Measurements from ENCODE around the gene SHC1.

SHC1 gene

DNA sequence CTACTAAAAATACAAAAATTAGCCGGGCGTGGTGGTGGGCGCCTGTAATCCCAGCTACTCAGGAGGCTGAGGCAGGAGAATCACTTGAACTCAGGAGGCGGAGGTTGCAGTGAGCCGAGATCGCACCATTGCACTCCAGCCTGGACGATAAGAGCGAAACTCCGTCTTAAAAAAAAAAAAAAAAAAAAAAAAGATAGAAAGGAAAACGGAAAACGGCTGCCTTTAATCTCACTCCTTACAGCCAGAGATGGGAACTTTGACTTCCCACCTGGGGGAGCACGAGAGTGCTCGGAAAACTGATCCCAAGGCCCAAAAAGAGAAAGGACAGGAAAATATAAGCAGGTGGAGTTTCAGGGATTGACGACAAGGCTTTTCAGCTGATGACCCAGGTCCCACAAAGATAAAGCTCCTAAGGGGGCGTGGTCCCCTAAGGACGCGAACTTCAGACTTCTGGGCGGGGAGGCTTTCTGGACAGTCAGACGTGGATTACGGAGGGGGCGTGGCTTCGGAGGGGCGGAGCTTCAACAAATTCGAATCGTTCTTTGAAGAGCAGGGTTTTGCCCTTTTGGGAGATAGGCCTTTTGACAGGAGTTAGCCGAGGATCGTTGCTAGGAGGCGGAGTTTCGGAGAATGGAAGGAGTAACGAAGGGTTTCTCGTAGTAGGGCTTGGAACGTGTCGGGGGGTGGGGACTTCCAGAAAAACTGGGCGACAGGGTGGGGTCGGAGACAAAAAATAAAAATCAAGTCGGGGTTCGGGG, 3.0 kb upstream of the SHC1 start:
- peak; percentile 95 for DNase-seq

DNA sequence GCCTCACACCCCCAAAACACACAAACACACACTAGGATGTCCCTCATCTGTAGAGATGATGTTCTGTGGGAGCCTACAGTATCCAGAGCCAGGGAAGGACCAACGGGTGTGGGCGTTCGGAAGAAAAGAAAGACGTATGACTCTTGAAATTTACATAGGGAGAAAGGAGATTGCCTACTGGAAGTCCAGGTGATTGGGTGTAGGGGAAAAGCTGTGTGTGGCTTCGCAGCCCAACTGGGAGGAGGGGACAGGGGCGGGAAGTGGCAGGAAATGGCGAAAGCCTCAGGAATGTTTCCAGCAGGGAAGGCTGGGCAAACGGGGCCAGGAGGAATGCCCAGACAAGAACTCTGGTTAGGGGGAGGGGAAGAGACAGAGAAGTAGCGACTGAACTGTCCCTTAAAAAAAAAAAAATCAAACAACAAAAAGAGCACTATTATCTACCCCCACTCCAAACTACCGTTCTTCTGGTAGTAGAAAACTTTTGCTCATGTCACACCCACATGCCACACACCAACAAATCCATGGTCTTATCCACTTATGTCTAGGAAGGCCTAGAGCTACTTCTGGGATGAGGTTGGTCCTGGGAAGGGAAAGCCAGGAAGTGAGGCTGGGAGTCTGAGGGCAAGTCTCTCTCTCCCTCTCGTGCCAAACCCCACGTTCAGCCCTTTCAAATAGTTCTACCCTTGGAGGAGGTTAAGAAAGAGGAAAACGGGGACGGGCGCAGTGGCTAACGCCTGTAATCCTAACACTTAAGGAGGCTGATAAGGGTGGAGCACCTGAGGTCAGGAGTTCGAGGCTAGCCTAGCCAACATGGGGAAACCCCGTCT, 2.2 kb upstream of the SHC1 start:
- peak; percentile 74 for DNase-seq

DNA sequence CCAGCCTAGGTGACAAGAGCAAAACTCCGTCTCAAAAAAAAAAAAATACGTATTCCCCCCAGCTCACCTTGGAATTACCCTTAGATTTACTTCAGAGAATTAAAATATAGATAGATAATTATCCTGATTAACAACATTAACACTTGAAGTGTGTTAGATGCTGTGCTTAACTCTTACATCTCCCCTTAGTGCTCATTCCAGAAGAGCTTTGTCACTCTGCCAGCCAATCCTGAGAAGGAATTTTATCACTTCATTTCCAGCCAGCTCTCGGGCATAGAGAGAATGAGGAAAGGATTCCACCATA, 1.6 kb upstream of the SHC1 start:
- DNase-seq: no peak

DNA sequence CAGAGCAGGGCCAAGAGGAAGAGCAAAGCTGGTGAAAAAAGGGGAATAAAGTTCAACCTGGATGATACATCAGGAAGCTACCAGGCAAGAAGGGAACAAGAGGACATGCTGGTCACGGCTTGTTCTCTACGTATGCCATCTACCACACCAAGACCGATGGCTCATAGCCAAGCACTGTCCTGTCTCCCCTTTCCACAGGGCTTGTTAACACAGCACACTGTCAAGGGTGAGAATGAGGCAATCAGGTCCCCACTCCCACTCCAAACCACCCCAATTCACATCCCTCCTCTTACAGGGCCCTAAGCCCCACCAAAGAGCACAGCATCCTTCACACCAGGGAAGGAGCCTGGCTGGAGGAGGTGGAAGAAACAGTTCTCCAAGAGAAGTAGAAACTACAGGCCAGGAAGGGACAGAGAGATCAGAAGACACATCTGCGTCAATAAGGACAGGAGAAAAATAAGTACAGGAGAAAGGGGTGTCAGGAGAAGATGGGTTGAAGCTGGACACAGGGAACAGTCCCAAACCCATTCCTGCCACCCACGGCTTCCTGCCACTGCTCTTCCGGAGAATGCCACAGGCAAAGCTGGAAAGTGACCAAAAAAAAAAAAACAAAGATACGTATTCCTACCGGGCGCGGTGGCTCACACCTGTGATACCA, 923 bp upstream of the SHC1 start:
- DNase-seq: no peak

DNA sequence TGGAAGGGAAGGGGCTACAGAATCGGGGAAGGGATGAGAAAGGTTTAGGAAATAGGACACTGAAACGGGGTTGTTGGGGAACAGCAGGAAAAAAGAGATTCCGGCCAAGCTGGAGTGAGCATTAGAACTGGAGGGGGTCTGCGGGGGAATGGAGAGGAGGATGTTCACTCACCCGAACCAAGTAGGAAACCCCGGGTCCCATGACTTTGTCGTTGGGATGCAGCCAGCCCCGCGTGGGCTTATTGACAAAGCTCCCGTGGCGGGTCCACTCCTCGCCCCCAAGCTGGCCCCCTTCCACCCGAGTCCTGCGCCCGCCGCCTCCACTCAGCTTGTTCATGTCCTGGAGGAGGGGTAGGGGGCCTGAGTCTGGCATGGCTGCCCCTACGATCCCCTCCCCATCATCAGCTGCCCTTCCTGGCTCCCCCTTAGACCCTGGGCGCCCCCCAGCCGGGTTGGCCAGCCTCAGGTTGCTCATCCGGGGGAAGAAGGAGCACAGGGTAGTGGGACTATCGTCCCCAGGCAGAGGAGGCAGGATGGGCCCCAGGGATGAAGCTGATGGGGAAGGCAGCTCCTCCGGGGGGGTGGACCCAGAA, 591 bp downstream of the SHC1 start:
- DNase-seq: no peak

- no peak for DNase-seq
Observed at GRCh38 chr1:154969246-154969645, 1.3 kb downstream of the SHC1 start.

GRCh38 chr1:154968731-154969130, 1.8 kb downstream of the SHC1 start:
- no peak for DNase-seq

GRCh38 chr1:154967331-154967950, 3.1 kb downstream of the SHC1 start:
- no peak for DNase-seq

DNA sequence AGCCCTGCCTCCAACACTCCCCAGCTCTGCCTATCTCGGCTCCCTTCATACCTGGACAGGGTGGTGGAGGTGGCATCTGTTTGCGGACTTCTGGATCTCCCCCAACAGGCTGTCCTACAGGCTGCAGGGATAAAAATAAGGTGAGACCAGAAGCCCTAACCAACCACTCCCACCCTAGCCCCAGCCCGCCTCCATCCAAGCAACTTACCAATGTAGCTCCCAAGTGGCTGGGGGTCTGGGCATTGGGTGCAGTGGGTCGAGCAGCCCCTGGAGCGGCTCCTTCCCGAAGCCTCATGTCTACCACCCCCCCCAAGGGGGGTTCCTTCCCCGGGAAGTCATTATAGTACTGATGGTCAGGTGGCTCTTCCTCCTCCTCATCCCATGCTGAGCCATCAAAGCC, 4.4 kb downstream of the SHC1 start:
- DNase-seq: no peak

DNA sequence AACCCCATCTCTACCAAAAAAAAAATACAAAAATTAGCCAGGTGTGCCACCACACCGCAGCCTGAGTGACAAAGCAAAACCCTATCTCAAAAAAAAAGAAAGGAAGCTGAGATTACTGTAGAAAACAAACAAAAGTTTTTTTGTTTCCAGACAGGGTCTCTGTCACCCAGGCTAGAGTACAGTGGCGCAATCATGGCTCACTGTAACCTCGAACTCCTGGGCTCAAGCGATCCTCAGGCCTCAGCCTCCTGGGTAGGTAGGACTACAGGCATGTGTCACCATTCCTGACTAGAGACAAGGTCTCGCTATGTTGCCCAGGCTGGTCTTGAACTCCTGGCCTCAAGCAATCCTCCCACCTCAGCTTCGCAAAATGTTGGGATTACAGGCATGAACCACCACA, 6.2 kb downstream of the SHC1 start:
- DNase-seq: no peak

- no peak for DNase-seq
Observed at GRCh38 chr1:154963643-154964042, 6.9 kb downstream of the SHC1 start.

GRCh38 chr1:154962795-154963330, 7.7 kb downstream of the SHC1 start:
- no peak for DNase-seq

GRCh38 chr1:154962156-154962749, 8.3 kb downstream of the SHC1 start:
- DNase-seq: no peak

GRCh38 chr1:154961207-154962155, 9.1 kb downstream of the SHC1 start, which contains the start of gene PYGO2:
Gene PYGO2 (minus strand): TSS chr1:154961782. CDS start chr1:154961576, 206 bp downstream.
- peak; percentile 92 for DNase-seq

DNA sequence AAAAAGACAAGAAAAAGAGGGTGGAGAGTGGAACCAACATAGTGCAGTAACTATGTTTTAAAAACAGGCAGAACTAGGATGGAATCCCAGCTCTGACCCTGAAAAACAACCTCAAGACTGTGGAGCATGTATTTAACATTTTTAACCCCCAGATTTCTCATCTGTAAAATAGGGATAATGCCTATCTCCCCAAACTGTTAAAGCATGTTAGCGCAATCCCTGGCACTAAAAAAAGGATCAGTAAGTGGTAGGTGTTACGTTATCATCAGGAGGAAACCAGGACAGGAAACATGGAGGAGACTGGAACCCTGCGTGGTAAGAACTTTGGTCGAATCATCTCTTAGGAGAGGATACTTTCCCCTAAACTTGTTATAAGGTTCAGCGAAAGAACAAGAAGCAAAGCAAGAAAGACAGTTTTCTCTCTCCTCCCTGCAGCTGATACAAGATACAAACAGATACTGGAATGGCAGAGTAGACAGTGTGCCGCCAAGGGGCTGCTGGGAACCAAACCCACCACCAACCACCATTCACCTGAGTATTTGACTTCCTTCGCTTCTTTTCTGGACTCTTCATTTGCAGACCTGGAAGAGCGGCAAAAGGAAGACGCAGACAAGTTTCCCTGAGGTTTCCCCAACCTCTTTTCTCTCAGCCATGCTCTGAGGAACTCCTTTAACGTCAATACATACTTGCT, 10.0 kb downstream of the SHC1 start:
- DNase-seq: no peak

DNA sequence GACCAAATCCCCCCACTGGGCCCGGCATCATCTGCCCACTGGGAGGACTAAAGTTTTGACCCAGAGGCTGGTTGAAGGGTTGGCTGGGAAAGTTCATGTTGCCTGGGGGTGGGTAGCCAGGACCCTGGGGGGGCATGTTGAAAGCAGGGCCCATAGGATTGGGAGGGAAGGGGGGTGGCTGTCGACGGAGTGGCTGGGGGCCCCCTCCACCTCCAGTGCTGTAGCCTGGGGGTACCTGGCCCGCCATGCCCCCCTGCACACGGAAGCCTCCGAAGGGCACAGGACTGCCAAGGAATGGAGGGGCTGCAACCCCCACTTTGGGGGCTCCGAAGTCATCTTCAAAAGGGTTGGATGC, 11.1 kb downstream of the SHC1 start:
- DNase-seq: no peak

- DNase-seq: no peak
Observed at GRCh38 chr1:154958681-154959425, 11.7 kb downstream of the SHC1 start.

GRCh38 chr1:154958036-154958435, 12.5 kb downstream of the SHC1 start:
- no peak for DNase-seq

GRCh38 chr1:154957091-154957657, 13.4 kb downstream of the SHC1 start:
- no peak for DNase-seq
